Stimulated activated naive B cell treated with anti-CD40 and anti-IgM and Interleukin-4, amounts not matched to agents 10 μg/mL and 1 μg/mL and 100 μg/mL, for 72 hours (primary cell): Measurements from ENCODE around the gene ANKRD6.
A peak's percentile ranks its signal among the peaks of the same experiment; 100 is the strongest.

ENCODE experiments used
- ATAC-seq, 2 donors: fragments of 150-1000 bp; cut with Tn5 transposase; replicated peaks; 2 replicates each; pipeline ENCODE4 v1.10.0; 2021; ENCODE audit warnings: moderate library complexity in 1 of 2
- DNase-seq: peaks from one replicate; pipeline ENCODE4 v3.0.0; 2021
- H3K27ac Mint-ChIP-seq: one replicate; pipeline ENCODE4 v1.8.0; 2022; ENCODE audit warnings: mild to moderate bottlenecking, mixed read lengths
- H3K27me3 Mint-ChIP-seq, 2 donors: one replicate each; pipeline ENCODE4 v1.8.0; 2022; ENCODE audit warnings: mixed read lengths in 2 of 2
- H3K36me3 Mint-ChIP-seq, 2 donors: one replicate each; pipeline ENCODE4 v1.8.0; 2022; ENCODE audit warnings: mixed read lengths in 2 of 2, mild to moderate bottlenecking in 1 of 2
- H3K4me1 Mint-ChIP-seq, 2 donors: one replicate each; pipeline ENCODE4 v1.8.0; 2022; ENCODE audit warnings: mixed read lengths in 2 of 2, mild to moderate bottlenecking in 1 of 2
- H3K4me3 Mint-ChIP-seq, 2 donors: one replicate each; pipeline ENCODE4 v1.8.0; 2022; ENCODE audit warnings: mild to moderate bottlenecking in 2 of 2, mixed read lengths in 2 of 2, moderate library complexity in 1 of 2
- H3K9me3 Mint-ChIP-seq, 2 donors: one replicate each; pipeline ENCODE4 v1.8.0; 2022; ENCODE audit warnings: mixed read lengths in 2 of 2, mild to moderate bottlenecking in 1 of 2

Gene ANKRD6

GRCh38 chr6:89434150-89434499 is 1.2 kb downstream of the ANKRD6 start:
- ATAC-seq (no peak), DNase-seq (no peak)
- Mint-ChIP-seq H3K4me1 (peaks cover 10 to 33% of the 10 kb centered on the region in 2 donors), H3K27me3 (peaks cover 0 to under 1% of the 10 kb centered on the region in 2 donors), H3K4me3 (peak overlapping the region; percentile 85 to 89), H3K36me3 (no peaks in the 10 kb centered on the region), H3K27ac (no peak overlapping the region), H3K9me3 (no peaks in the 10 kb centered on the region)

DNA sequence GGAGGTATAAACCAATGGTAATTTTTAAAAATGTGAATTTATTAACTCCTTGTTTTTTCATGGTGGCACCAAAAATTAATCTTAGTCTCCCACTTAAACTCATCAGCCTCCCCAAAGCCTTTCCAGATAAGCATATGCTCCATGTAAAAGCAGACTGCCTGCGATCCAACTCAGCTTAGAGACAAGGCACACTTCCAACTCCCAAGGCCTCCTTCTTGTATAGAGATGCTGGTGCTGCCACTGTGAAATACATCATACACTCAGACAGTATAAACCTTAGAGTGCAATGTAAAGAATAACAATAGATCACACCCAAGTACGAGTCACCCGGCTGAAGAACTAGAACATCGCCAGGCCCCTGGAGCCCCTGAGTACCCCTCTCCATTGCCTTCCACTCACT is 2.0 kb downstream of the ANKRD6 start:
- Mint-ChIP-seq H3K27me3 (no peaks in the 10 kb centered on the region), H3K9me3 (no peaks in the 10 kb centered on the region), H3K27ac (no peak overlapping the region), H3K4me1 (peaks cover 10 to 33% of the 10 kb centered on the region in 2 donors), H3K36me3 (no peaks in the 10 kb centered on the region), H3K4me3 (no peak overlapping the region)
- ATAC-seq (no peak), DNase-seq (no peak)

DNA sequence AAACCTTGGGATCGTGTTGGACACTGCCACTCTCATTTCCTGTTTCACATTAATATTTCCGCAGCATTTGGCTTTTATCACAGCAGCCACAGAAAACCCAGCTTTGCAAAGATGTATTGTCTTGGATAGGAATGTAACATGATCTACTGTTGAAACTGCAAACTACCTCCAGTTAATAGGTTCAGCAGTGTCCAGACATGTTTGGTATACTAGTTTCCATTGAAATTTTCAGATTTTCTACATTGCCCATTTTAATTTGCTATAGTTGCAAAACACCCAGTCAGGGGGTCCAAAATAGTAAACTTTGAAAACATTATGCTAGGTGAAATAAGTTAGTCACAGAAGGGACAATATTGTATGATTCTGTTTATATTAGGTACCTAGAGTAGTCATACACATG is 3.3 kb downstream of the ANKRD6 start:
- H3K27me3 Mint-ChIP-seq, result no peaks in the 10 kb centered on the region
- DNase-seq (no peak), ATAC-seq (no peak)
- H3K27ac Mint-ChIP-seq, result no peak overlapping the region
- H3K36me3 Mint-ChIP-seq, result no peaks in the 10 kb centered on the region
- H3K9me3 Mint-ChIP-seq, result no peaks in the 10 kb centered on the region
- no peak overlapping the region for H3K4me3 Mint-ChIP-seq
- peaks cover 10 to 33% of the 10 kb centered on the region in 2 donors for H3K4me1 Mint-ChIP-seq

- H3K27me3 Mint-ChIP-seq, result no peaks in the 10 kb centered on the region
- peaks cover 6 to 28% of the 10 kb centered on the region in 2 donors for H3K4me1 Mint-ChIP-seq
Measured at GRCh38 chr6:89438248-89438647, 5.3 kb downstream of the ANKRD6 start.

DNA sequence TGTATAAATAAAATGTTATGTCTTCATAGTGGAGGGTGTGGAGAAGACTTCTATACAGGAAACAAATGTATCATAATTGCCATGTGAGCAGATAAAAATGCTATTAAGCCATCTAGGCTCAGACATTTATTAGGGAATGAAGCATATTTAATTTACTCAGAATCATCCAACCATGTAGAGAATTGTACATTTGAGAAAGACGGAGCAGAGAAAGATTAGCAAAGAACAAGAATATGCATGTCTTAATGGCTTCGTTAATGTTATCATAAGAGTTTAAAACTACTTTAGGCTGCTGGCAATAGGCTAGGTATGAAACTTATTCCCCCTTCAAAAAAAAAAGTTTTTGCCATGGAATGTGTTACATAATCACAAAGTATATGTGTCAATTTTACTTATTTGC is 6.1 kb downstream of the ANKRD6 start:
- no peak overlapping the region for H3K27ac Mint-ChIP-seq
- H3K27me3 Mint-ChIP-seq, result no peaks in the 10 kb centered on the region
- no peak overlapping the region for H3K4me3 Mint-ChIP-seq
- ATAC-seq (no peak), DNase-seq (no peak)
- H3K4me1 Mint-ChIP-seq, result peaks cover 2 to 22% of the 10 kb centered on the region in 2 donors
- no peaks in the 10 kb centered on the region for H3K9me3 Mint-ChIP-seq
- H3K36me3 Mint-ChIP-seq, result no peaks in the 10 kb centered on the region

More at GRCh38 chr6:89438248-89438647, 5.3 kb downstream of the ANKRD6 start:
- no peak overlapping the region for H3K4me3 Mint-ChIP-seq
- H3K27ac Mint-ChIP-seq, result no peak overlapping the region
- H3K36me3 Mint-ChIP-seq, result no peaks in the 10 kb centered on the region
- DNase-seq (no peak), ATAC-seq (no peak)
- no peaks in the 10 kb centered on the region for H3K9me3 Mint-ChIP-seq

GRCh38 chr6:89440200-89440599 is 7.2 kb downstream of the ANKRD6 start:
- H3K36me3 Mint-ChIP-seq, result no peaks in the 10 kb centered on the region
- no peaks in the 10 kb centered on the region for H3K9me3 Mint-ChIP-seq
- H3K27me3 Mint-ChIP-seq, result no peaks in the 10 kb centered on the region
- ATAC-seq, result no peak
- no peak overlapping the region for H3K27ac Mint-ChIP-seq
- H3K4me1 Mint-ChIP-seq, result peaks cover 2 to 12% of the 10 kb centered on the region in 2 donors
- no peak overlapping the region for H3K4me3 Mint-ChIP-seq
- DNase-seq, result no peak

- Mint-ChIP-seq H3K4me3 (no peak overlapping the region), H3K36me3 (no peaks in the 10 kb centered on the region), H3K9me3 (no peaks in the 10 kb centered on the region), H3K4me1 (no peaks in the 10 kb centered on the region), H3K27ac (no peak overlapping the region), H3K27me3 (no peaks in the 10 kb centered on the region)
- no peak for DNase-seq
- no peak for ATAC-seq
Measured at GRCh38 chr6:89443658-89444057, 10.7 kb downstream of the ANKRD6 start.

DNA sequence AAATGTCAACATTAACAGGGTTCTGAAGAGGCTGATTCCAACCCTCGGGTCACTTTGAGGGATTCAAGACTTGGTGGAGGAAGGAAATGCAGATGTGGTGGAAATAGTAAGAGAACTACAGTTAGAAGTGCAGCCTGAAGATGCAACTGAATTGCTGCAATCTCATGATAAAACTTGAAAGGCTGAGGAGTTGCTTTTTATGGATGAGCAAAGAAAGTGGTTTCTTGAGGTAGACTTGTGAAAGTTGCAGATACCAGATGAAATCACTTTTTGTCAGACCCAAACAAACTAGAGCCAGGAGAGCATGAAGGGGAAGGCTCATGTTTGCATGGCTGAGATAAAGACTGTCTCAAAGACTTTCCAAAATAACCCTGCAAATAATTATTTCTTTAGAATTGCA is 16.2 kb downstream of the ANKRD6 start:
- no peaks in the 10 kb centered on the region for H3K9me3 Mint-ChIP-seq
- no peaks in the 10 kb centered on the region for H3K4me1 Mint-ChIP-seq
- no peak overlapping the region for H3K4me3 Mint-ChIP-seq
- H3K27ac Mint-ChIP-seq, result no peak overlapping the region
- H3K36me3 Mint-ChIP-seq, result no peaks in the 10 kb centered on the region
- DNase-seq, result no peak
- H3K27me3 Mint-ChIP-seq, result no peaks in the 10 kb centered on the region
- no peak for ATAC-seq

GRCh38 chr6:89452281-89452680 is 19.3 kb downstream of the ANKRD6 start:
- Mint-ChIP-seq H3K4me3 (no peak overlapping the region), H3K36me3 (peaks cover 6% of the 10 kb centered on the region in 2 donors), H3K9me3 (peaks cover 0 to 4% of the 10 kb centered on the region in 2 donors), H3K27ac (no peak overlapping the region), H3K27me3 (no peaks in the 10 kb centered on the region), H3K4me1 (no peaks in the 10 kb centered on the region)
- DNase-seq (no peak), ATAC-seq (no peak)

- Mint-ChIP-seq H3K4me3 (no peak overlapping the region), H3K36me3 (peaks cover 6% of the 10 kb centered on the region in 2 donors), H3K9me3 (peaks cover 0 to 4% of the 10 kb centered on the region in 2 donors), H3K27me3 (no peaks in the 10 kb centered on the region), H3K27ac (no peak overlapping the region), H3K4me1 (no peaks in the 10 kb centered on the region)
- DNase-seq (no peak), ATAC-seq (no peak)
Measured at GRCh38 chr6:89454300-89454699, 21.3 kb downstream of the ANKRD6 start.

DNA sequence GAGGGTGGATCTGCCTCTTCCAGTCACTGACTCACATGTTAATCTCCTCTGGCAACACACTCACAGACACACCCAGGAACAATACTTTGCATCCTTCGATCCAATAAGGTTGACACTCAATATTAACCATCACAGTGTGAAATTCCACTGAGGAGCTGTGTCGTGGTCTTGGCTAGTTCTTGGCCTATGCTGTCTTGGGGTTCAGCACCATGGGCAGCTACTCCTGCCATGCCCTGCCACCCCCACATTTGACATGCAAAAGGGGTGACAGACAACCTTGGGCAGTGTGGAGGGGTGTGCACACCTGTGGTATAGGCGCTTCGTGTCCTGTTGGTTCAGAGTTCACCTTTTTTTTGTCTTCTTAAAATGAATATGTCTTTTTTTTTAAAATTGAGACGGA is 25.8 kb downstream of the ANKRD6 start:
- no peak overlapping the region for H3K4me3 Mint-ChIP-seq
- H3K27me3 Mint-ChIP-seq, result no peaks in the 10 kb centered on the region
- ATAC-seq (no peak), DNase-seq (no peak)
- H3K36me3 Mint-ChIP-seq, result peaks cover 6% of the 10 kb centered on the region in 2 donors
- no peak overlapping the region for H3K27ac Mint-ChIP-seq
- no peaks in the 10 kb centered on the region for H3K4me1 Mint-ChIP-seq
- H3K9me3 Mint-ChIP-seq, result peaks cover 0 to 4% of the 10 kb centered on the region in 2 donors

- H3K4me1 Mint-ChIP-seq, result no peaks in the 10 kb centered on the region
- no peaks in the 10 kb centered on the region for H3K27me3 Mint-ChIP-seq
- peaks cover 6% of the 10 kb centered on the region in 2 donors for H3K36me3 Mint-ChIP-seq
- ATAC-seq (no peak), DNase-seq (no peak)
- H3K9me3 Mint-ChIP-seq, result peaks cover 0 to 4% of the 10 kb centered on the region in 2 donors
- H3K27ac Mint-ChIP-seq, result no peak overlapping the region
- H3K4me3 Mint-ChIP-seq, result no peak overlapping the region
Measured at GRCh38 chr6:89459501-89459900, 26.5 kb downstream of the ANKRD6 start.

GRCh38 chr6:89460713-89461112 is 27.8 kb downstream of the ANKRD6 start:
- no peak for DNase-seq
- Mint-ChIP-seq H3K4me1 (no peaks in the 10 kb centered on the region), H3K4me3 (no peak overlapping the region)

DNA sequence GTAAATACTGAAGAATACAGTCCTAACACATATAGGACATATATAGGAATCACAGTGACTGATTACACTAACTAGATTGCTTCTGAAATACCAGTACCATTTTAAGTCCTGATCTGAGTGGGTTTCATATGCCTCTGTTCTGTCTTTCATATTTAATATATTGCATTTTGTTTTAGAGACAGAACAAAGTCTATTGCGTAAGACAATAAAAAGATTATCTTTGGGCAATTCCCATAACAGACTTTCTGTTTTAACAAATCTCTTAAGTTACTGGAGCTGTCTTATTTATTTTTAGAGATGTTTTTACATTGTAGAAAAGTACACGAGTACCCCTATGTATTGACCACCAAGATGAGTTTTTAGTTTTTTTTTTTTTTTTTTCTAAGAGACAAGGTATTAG is 29.6 kb downstream of the ANKRD6 start:
- no peak overlapping the region for H3K27ac Mint-ChIP-seq
- H3K36me3 Mint-ChIP-seq, result no peaks in the 10 kb centered on the region
- H3K9me3 Mint-ChIP-seq, result no peaks in the 10 kb centered on the region
- no peak for ATAC-seq
- H3K4me3 Mint-ChIP-seq, result no peak overlapping the region
- no peaks in the 10 kb centered on the region for H3K4me1 Mint-ChIP-seq
- DNase-seq, result no peak
- no peaks in the 10 kb centered on the region for H3K27me3 Mint-ChIP-seq

More at GRCh38 chr6:89460713-89461112, 27.8 kb downstream of the ANKRD6 start:
- peaks cover 4 to 5% of the 10 kb centered on the region in 2 donors for H3K36me3 Mint-ChIP-seq
- H3K27ac Mint-ChIP-seq, result no peak overlapping the region
- ATAC-seq, result no peak
- H3K27me3 Mint-ChIP-seq, result no peaks in the 10 kb centered on the region
- peaks cover 0 to 3% of the 10 kb centered on the region in 2 donors for H3K9me3 Mint-ChIP-seq

- H3K27ac Mint-ChIP-seq, result no peak overlapping the region
- ATAC-seq, result no peak
- no peak overlapping the region for H3K4me3 Mint-ChIP-seq
- no peaks in the 10 kb centered on the region for H3K9me3 Mint-ChIP-seq
- DNase-seq, result no peak
- no peaks in the 10 kb centered on the region for H3K27me3 Mint-ChIP-seq
- no peaks in the 10 kb centered on the region for H3K4me1 Mint-ChIP-seq
- no peaks in the 10 kb centered on the region for H3K36me3 Mint-ChIP-seq
Measured at GRCh38 chr6:89464295-89464694, 31.3 kb downstream of the ANKRD6 start.

DNA sequence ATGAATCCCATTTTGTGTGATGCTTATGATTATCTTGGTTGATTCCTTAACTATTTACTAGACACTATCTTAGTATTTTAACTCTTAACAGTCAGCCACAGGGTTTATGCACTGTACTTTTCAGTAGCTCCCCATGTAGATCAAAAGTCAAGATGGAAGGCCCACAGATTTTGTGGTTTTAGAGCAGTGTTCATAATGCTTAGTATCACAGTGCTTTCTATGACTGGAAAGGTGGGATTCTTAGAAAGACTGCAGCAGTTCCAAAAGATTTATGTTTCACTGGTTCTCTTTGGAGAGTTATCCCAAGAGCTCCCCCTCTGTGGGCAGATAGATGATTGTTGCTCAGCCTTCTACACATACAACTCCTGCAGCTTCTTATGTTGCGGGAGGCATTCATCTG is 34.5 kb downstream of the ANKRD6 start:
- Mint-ChIP-seq H3K4me1 (peaks cover 0 to 1% of the 10 kb centered on the region in 2 donors), H3K4me3 (no peak overlapping the region), H3K9me3 (no peaks in the 10 kb centered on the region), H3K36me3 (no peaks in the 10 kb centered on the region), H3K27me3 (no peaks in the 10 kb centered on the region), H3K27ac (no peak overlapping the region)
- ATAC-seq, result no peak
- DNase-seq, result no peak
